ENCODE results near the gene MRNIP.

MRNIP gene

GRCh38 chr5:179887802-179888201 lies 29.2 kb upstream of the MRNIP start:
- H3K4me3 ChIP-seq (ENCODE audit: low read depth, low read length), result no peak overlapping the region
- TF ChIP-seq CTCF (IDR thresholded peaks at IDR 0.05; ENCODE audit: insufficient read depth, low read depth, low read length, missing control alignments), result no peak
- DNase-seq (ENCODE audit: low read depth), result no peak

GRCh38 chr5:179887095-179887494 lies 28.5 kb upstream of the MRNIP start:
- DNase-seq (ENCODE audit: low read depth), result no peak
- H3K4me3 ChIP-seq (ENCODE audit: low read depth, low read length), result no peak overlapping the region
- no peak for TF ChIP-seq CTCF (IDR thresholded peaks at IDR 0.05; ENCODE audit: insufficient read depth, low read depth, low read length, missing control alignments)

GRCh38 chr5:179886190-179886911 lies 27.7 kb upstream of the MRNIP start:
- no peak for TF ChIP-seq CTCF (IDR thresholded peaks at IDR 0.05; ENCODE audit: insufficient read depth, low read depth, low read length, missing control alignments)
- DNase-seq (ENCODE audit: low read depth), result no peak
- H3K4me3 ChIP-seq (ENCODE audit: low read depth, low read length), result no peak overlapping the region

GRCh38 chr5:179885491-179886090 lies 27.0 kb upstream of the MRNIP start:
- TF ChIP-seq CTCF (IDR thresholded peaks at IDR 0.05; ENCODE audit: insufficient read depth, low read depth, low read length, missing control alignments), result no peak
- no peak overlapping the region for H3K4me3 ChIP-seq (ENCODE audit: low read depth, low read length)
- DNase-seq (ENCODE audit: low read depth), result no peak

- no peak overlapping the region for H3K4me3 ChIP-seq (ENCODE audit: low read depth, low read length)
- no peak for TF ChIP-seq CTCF (IDR thresholded peaks at IDR 0.05; ENCODE audit: insufficient read depth, low read depth, low read length, missing control alignments)
- DNase-seq (ENCODE audit: low read depth), result no peak
These were observed 24.5 kb upstream of the MRNIP start for GRCh38 chr5:179883163-179883562.

- TF ChIP-seq CTCF (IDR thresholded peaks at IDR 0.05; ENCODE audit: insufficient read depth, low read depth, low read length, missing control alignments), result no peak
- DNase-seq (ENCODE audit: low read depth), result no peak
- H3K4me3 ChIP-seq (ENCODE audit: low read depth, low read length), result no peak overlapping the region
These were observed 23.7 kb upstream of the MRNIP start for GRCh38 chr5:179882338-179882737.

Measured in GM12865 (cell line).